ENCODE measurements around the gene RANBP1. TPM values are rescaled to one million over a fixed set of nuclear protein-coding genes. Genes with fewer than 3 reads are reported as not detected.

Gene RANBP1
- total and polyA plus RNA-seq, 9 of the 15 experiments (the other 6 are each of a cell fraction or from before 2014, with no cell fraction given): 162 to 2,891 (median 1,289) TPM

DNA sequence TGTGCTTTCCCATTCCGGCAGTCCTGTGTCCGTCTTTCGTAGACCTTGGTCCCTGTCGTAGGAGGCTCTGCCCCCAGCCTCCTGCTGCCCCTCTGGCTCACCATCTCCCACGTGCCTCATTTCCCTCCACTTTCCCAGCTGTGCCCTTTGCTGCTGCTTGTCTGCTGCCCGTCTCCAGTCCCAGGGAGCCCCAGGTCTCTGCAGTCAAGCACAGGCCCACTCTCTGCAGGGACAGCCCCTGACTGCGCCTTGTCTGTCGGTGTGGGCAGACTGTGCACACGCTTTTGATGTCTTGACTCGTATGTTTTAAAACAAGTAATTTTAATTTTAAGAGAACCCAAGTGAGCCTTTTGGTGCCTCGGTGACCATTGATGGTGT, 23.4 kb upstream of the RANBP1 start:
- intact Hi-C loops (cut with micrococcal nuclease) (no loop called here), in situ Hi-C loops (cut with MboI) (no loop called here)
- POLR2A ChIA-PET: interaction anchor here (1.6 to 19.4 kb wide), 3 partner anchors 10 to 71 kb away, joined by 4 to 513 read pairs (median 145); partner anchors contain the start of genes DGCR8, RANBP1, TANGO2 and TRMT2A
- no peaks in the 10 kb centered on the region; the same call in 1 of the 2 replicates for H3K9me3 ChIP-seq (replicated peaks; ENCODE audit: control insufficient read depth, insufficient read depth, low read depth, low read length)
- peaks cover 0 to 7% of the 10 kb centered on the region in 2 experiments; a peak in 2 of 5 replicates for H3K4me1 ChIP-seq (replicated peaks in 1 of 2; ENCODE audit: control insufficient read depth in 2 of 2, insufficient read depth in 2 of 2, low read length in 2 of 2)
- 91% methylated on average over 11 of the region's 11 CpGs for WGBS (ENCODE audit: insufficient coverage, low coverage, missing lambda C conversion rate)
- H3K4me2 ChIP-seq (ENCODE audit: insufficient read depth, low read length): no peak overlapping the region
- no peak overlapping the region for H3K4me3 ChIP-seq
- H3K27me3 ChIP-seq (ENCODE audit: control insufficient read depth in 2 of 2, insufficient read depth in 2 of 2, low read length in 2 of 2): no peaks in the 10 kb centered on the region
- no peak overlapping the region for H3K27ac ChIP-seq (ENCODE audit: extremely low read depth, low read depth, low read length)
- CTCF ChIA-PET (ENCODE audit: low intra/inter-chr PET ratio): interaction anchor here (0.6 kb wide), 1 partner anchor 64 kb away, joined by 3 read pairs; no protein-coding TSS in a partner anchor
- no TSS peak for BruUV-seq (replicated peaks)
- H3K79me2 ChIP-seq (ENCODE audit: control insufficient read depth, insufficient read depth, low read length): peaks cover 69% of the 10 kb centered on the region
- ATAC-seq (no peak), FAIRE-seq (no peak), DNase-seq (ENCODE audit: extremely low read depth in 1 of 4, low spot score in 3 of 4) (no peak)
- H3K36me3 ChIP-seq (ENCODE audit: control insufficient read depth, insufficient read depth, low read length): peaks cover 99% of the 10 kb centered on the region
- H2AFZ ChIP-seq (ENCODE audit: low read depth, low read length): no peak overlapping the region
- no peaks in the 10 kb centered on the region for H3K9me1 ChIP-seq (ENCODE audit: control insufficient read depth, insufficient read depth, low read length)
- peak overlapping the region in 1 of 2 experiments; percentile 22; a peak in 1 of 4 replicates for H3K9ac ChIP-seq (ENCODE audit: insufficient read depth in 1 of 2, low read depth in 2 of 2, low read length in 2 of 2)
- H4K20me1 ChIP-seq (replicated peaks; ENCODE audit: control insufficient read depth, insufficient read depth, low read length): peaks cover 10% of the 10 kb centered on the region; the same call in 1 of the 2 replicates
- no peak for TF ChIP-seq ZFX (CRISPR knock-in tag; IDR thresholded peaks at IDR 0.05)
- TF ChIP-seq, protein P1, sequence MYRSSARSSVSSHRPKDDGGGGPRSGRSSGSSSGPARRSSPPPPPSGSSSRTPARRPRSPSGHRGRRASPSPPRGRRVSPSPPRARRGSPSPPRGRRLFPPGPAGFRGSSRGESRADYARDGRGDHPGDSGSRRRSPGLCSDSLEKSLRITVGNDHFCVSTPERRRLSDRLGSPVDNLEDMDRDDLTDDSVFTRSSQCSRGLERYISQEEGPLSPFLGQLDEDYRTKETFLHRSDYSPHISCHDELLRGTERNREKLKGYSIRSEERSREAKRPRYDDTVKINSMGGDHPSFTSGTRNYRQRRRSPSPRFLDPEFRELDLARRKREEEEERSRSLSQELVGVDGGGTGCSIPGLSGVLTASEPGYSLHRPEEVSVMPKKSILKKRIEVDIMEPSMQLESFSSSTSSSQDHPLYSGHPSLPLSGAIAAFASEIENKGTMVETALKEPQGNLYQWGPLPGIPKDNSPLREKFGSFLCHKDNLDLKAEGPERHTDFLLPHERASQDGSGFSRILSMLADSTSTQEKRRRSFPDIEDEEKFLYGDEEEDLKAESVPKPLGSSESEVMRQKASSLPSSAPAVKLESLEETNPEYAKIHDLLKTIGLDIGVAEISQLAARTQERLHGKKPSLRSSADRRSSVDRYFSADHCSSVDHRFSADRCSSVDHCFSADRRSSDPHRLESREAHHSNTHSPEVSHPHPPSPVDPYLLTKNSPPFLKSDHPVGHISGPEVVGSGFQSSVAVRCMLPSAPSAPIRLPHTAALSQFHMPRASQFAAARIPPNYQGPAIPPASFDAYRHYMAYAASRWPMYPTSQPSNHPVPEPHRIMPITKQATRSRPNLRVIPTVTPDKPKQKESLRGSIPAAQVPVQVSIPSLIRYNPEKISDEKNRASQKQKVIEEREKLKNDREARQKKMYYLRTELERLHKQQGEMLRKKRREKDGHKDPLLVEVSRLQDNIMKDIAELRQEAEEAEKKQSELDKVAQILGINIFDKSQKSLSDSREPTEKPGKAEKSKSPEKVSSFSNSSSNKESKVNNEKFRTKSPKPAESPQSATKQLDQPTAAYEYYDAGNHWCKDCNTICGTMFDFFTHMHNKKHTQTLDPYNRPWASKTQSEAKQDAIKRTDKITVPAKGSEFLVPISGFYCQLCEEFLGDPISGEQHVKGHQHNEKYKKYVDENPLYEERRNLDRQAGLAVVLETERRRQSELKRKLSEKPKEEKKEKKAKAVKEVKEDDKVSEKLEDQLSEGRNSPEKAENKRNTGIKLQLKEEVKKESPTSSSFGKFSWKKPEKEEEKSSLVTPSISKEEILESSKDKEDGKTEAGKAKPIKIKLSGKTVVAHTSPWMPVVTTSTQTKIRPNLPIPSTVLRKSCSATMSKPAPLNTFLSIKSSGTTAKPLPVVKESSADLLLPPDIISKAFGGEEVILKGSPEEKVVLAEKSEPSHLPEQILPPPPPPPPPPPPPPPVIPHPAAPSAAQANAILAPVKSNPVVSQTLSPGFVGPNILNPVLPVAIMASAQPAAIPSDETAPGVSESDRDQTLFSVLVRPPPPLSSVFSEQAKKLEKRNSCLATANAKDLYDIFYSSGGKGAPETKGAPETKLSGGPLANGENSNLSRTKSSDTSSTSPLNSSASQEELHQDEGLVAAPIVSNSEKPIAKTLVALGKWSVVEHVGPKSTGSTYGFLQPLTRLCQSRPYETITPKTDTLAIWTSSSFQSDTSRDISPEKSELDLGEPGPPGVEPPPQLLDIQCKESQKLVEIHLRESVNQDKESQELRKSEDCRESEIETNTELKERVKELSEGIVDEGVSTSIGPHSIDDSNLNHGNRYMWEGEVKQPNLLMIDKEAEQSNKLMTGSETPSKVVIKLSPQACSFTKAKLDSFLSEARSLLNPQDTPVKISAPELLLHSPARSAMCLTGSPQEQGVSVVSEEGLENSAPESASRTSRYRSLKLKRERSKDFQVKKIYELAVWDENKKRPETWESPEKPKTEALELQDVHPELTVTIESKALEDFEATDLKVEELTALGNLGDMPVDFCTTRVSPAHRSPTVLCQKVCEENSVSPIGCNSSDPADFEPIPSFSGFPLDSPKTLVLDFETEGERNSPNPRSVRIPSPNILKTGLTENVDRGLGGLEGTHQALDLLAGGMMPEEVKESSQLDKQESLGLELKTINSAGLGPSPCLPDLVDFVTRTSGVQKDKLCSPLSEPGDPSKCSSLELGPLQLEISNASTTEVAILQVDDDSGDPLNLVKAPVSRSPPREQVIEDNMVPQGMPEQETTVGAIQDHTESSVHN (IDR thresholded peaks at IDR 0.05; ENCODE audit: borderline replicate concordance in 1 of 2, low read depth in 1 of 2): no peak
- TF ChIP-seq SUPT5H (IDR thresholded peaks at IDR 0.05): peak; percentile 37
- no peak for TF ChIP-seq KLF1 (tag; IDR thresholded peaks at IDR 0.05)

Measured in K562 (cell line).